Astrocyte (in vitro differentiated cells and primary cell): ENCODE data around the gene CRTAP.

Experiments used
- CTCF ChIP-seq: IDR thresholded peaks from 2 replicates; pipeline ENCODE4 v1.5.1; 2011; ENCODE audit warnings: low read depth, mild to moderate bottlenecking, inconsistent platforms, low read length, moderate library complexity; ENCODE audit not compliant: insufficient read depth
- EZH2 ChIP-seq: IDR thresholded peaks from 2 replicates; pipeline ENCODE4 v1.6.1; 2012; ENCODE audit warnings: mild to moderate bottlenecking, low read length, inconsistent platforms; ENCODE audit not compliant: insufficient read depth

GRCh38 chr3:33194303-33194702 lies 80.5 kb downstream of the CRTAP start:
- TF ChIP-seq CTCF (no peak), EZH2 (no peak)
